HG02588 (cell line): ENCODE measurements around the gene PTGFR.

Experiments used
- ATAC-seq: cut with Tn5 transposase; IDR thresholded peaks from one replicate; pipeline ENCODE4 v1.9.1; 2021; ENCODE audit warnings: mild to moderate bottlenecking, moderate library complexity; ENCODE audit not compliant: unreplicated experiment

PTGFR gene

GRCh38 chr1:78520216-78520615, 29.4 kb downstream of the PTGFR start:
- no peak for ATAC-seq

- no peak for ATAC-seq
These were observed 30.1 kb downstream of the PTGFR start for GRCh38 chr1:78520843-78521242.

DNA sequence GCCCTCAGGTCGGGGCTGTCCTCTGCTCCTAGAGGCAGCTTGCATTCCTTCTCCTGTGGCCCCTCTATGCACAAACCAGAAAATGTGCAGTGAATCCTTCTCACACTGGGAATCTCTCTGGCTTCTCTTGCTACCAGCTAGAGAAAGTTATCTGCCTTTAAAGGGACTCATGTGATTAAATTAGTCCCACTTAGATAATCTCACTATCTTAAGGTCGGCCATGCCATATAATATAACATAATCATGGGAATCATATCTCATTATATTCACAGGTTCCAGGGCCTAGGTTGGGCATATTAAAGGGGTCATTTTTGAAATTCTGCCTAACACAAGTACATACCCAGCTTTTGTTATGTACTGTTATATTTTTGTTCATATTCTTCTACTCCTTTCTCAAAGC, 31.4 kb downstream of the PTGFR start:
- no peak for ATAC-seq

DNA sequence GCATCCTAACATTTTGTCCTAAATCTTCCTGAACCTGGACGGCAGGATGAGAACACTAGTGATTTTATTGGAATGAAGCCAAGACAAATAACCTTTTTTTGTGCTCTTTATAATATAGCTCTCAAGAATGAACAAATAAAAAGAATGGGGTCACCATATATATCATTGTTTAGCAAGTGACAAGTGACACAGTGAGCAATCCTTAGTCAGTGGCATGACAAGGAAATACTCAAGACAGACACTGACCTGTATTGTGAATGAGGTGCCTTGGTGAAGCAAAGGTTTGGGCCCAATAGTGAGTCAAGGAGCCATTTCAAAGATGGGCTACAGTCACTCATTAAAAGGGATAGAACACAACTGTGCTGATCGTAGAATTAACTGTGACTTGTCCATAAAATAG, 35.7 kb downstream of the PTGFR start:
- no peak for ATAC-seq

DNA sequence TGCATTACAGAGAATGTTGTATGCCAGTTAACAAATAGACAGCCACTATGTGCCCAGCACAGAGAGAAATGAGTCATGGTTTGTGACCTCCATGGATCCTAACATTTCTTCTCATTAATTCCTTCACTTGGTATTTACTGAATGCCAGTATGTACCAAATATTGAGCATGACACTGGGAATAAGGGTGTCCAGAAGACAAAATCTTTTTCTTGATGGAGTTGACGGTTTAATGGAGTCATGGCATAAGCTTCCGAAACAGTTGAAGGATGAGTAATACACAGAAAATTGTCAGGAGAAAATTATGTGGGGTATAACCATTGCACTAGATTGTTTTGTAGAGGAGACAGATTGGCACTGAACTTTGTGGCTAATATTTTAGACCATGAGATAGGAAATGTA, 36.9 kb downstream of the PTGFR start:
- no peak for ATAC-seq

GRCh38 chr1:78533527-78533926, 42.8 kb downstream of the PTGFR start:
- no peak for ATAC-seq

- ATAC-seq: no peak
These were observed 44.5 kb downstream of the PTGFR start for GRCh38 chr1:78535286-78535685.

DNA sequence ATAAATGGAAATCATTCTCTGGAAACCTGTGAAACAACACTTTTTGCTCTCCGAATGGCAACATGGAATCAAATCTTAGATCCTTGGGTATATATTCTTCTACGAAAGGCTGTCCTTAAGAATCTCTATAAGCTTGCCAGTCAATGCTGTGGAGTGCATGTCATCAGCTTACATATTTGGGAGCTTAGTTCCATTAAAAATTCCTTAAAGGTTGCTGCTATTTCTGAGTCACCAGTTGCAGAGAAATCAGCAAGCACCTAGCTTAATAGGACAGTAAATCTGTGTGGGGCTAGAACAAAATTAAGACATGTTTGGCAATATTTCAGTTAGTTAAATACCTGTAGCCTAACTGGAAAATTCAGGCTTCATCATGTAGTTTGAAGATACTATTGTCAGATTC, 45.7 kb downstream of the PTGFR start:
- ATAC-seq: no peak

- ATAC-seq: no peak
These were observed 49.3 kb downstream of the PTGFR start for GRCh38 chr1:78540048-78540447.

DNA sequence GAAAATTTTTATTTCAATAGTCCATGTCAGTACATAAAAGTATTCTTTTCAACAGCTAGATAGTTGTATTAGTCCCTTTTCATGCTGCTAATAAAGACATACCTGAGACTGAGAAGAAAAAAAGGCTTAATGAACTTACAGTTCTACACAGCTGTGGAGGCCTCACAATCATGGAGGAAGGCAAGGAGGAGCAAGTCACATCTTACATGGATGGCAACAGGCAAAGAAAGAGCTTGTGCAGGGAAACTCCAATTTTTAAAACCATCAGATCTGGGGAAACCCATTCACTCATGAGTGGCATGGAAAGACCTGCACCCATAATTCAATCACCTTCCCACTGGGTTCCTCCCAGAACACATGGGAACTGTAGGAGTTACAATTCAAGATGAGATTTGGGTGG, 50.7 kb downstream of the PTGFR start:
- no peak for ATAC-seq

DNA sequence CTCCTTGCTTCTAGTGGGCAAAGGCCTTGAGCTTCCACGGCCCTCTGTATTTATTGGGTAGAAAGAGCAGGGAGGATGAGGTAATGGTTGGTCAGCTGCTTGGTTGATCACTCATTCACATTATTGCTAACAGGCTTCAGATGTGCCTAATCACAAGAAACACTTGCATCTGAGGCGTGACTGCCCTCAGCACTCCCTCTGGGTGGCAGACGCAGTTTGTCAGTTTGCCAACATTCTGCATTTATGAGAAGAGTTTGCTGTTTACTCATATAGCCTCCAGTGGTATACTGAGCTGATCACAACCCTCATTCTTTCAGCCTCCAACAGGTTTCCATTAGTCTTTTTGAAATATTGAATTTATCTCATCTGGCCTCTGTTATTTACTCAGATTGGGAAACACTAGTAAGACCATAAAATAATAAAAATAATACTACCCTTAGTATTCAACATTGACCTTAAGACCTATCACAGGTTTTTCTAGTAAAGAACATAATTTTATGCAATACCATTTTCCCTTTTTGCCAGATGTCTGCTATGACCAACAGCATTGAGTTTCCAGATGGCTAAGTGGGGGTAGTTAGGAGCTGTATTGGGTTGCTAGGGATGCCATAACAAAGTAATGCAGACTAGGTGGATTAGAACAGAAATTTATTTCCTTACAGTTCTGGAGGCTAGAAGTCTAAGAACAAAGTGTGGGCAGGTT, 53.3 kb downstream of the PTGFR start:
- no peak for ATAC-seq

DNA sequence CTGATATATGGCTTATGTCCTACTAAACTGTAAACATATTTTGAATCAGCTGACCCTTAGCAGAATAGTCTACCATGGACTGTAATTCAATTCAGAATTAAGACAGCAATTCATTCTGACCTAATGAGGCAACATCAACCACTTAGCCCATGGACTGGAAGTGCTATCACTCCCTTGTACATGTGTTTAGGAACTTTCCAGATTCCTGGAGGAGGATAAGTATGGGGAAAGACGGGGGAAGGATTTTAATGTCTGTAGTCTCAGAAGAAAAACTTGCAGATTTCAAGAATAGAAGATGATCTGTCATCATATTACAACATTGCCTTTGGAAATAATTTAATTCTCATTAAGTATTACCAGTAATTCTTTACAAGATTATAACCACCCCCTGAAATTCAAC, 56.3 kb downstream of the PTGFR start:
- no peak for ATAC-seq

GRCh38 chr1:78549331-78549730, 58.6 kb downstream of the PTGFR start:
- no peak for ATAC-seq

DNA sequence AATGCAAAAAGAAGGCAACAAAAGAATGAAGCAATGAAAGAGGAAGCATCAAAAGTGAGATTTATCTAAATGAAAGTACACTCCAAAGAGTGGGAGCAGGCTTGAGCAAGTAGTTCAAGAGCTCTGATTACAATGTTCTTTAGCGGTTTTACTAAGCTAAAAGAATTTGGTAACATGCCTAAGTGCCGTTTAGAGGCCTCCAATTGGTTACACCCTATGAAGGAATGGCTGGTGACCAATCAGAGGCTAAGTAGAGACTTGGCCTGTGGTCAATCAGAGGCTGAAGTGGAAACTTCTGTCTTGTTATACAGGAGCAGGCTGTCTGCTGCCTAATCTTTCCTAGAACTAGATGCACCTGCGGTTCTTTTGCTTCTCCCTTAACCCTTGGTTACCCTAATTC, 59.1 kb downstream of the PTGFR start:
- no peak for ATAC-seq

- no peak for ATAC-seq
These were observed 63.1 kb downstream of the PTGFR start for GRCh38 chr1:78553859-78554258.

DNA sequence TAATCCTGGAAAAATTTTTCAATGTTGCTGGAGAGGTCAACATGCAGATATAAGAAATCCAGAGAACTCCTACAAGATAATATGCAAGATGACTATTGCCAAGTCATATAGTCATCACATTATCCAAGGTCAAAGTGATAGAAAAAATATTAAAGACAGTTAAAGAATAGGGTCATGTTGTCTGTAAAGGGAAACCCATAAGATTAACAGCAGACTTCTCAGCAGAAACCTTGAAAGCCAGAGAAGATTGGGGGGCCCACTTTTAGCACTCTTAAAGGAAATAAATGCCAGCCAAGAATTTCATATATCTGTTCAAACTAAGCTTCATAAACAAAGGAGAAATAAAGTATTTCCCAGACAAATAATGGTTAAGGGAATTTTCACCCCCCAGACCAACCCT, 64.1 kb downstream of the PTGFR start:
- no peak for ATAC-seq

DNA sequence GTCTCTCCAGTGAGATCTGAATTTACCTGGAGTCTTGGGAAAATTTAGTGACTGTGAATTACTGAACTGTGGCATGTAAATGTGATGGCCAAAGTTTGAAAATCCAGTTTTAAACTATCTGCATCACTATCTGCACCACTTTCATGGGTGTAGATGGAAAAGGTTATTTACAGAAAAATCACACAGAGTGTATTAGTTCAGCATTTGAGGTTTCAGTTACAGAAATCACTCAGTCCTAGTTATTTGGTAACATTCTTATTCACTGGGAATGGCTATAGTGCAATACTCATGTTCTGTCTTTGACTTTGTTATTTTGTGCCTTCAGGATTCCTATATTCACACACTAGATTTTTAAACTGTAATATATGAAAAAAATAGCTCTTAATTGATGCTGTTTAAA, 68.9 kb downstream of the PTGFR start:
- no peak for ATAC-seq

- no peak for ATAC-seq
These were observed 70.0 kb downstream of the PTGFR start for GRCh38 chr1:78560811-78561210.

GRCh38 chr1:78561856-78562255, 71.1 kb downstream of the PTGFR start:
- no peak for ATAC-seq

GRCh38 chr1:78565393-78565792, 74.6 kb downstream of the PTGFR start:
- no peak for ATAC-seq

- ATAC-seq: no peak
These were observed 79.8 kb downstream of the PTGFR start for GRCh38 chr1:78570539-78570938.

DNA sequence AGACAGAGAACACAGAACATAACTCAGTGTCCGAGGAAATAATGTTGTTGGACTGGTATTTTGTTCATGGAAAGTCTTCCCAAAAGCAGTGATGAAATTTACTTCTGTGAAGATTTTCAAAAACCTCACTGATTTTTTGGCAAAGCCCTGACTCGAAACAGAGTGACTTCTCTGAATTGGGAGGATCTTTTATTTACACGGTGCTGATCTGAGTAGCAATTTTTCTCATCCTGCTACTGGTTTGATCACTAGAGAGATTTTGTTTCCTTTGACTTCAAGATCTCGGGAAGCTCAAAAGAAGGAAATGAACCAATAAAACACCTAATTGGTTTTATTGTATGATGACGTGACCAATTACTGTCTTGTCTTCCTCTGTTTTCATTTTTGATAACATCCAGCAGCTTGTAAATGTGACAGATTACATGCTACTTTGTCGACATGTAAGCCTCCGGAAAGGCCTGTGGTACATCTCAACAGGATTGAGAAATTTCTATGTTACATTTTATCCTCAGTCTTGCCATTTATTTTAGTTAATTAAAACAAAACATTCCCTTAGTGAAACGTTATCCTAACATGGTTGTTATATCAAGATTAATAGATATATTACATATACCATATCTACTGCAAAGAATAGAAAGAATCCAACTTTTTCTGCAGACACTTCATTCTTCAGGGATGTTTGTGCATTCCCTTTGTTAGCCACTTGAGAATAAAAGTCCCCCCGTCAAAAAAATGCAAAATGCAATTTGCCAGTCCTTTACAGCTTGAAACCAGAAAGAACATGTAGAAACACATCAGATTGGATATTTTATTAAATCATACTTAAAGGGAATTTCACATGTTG, 86.7 kb downstream of the PTGFR start:
- no peak for ATAC-seq
